RWPE2 (cell line): Measurements from ENCODE around the gene ATP13A5.

Experiments
- ATAC-seq: fragments of 200-7000 bp; cut with Tn5 transposase; 3 replicates; pipeline ENCODE4 v1.9.1; 2021; ENCODE audit warnings: low read depth
- DNase-seq: peaks from one replicate; pipeline ENCODE4 v3.0.0-alpha.2; 2020; ENCODE audit warnings: low spot score
- H3K27ac ChIP-seq: fragments of 450-650 bp; 2 replicates; pipeline ENCODE4 v1.5.1; 2017; ENCODE audit warnings: mild to moderate bottlenecking; ENCODE audit not compliant: poor library complexity, severe bottlenecking
- H3K27me3 ChIP-seq: fragments of 250-450 bp; sonication (Bioruptor Pico); 2 replicates; pipeline ENCODE4 v1.5.1; 2021; ENCODE audit warnings: mild to moderate bottlenecking, moderate library complexity; ENCODE audit not compliant: insufficient read depth, poor library complexity, severe bottlenecking
- H3K36me3 ChIP-seq: fragments of 250-450 bp; sonication (Bioruptor Pico); 2 replicates; pipeline ENCODE4 v1.5.1; 2020; ENCODE audit warnings: low read depth, mild to moderate bottlenecking, moderate library complexity
- H3K4me1 ChIP-seq: fragments of 250-450 bp; sonication (Bioruptor Pico); 2 replicates; pipeline ENCODE4 v1.5.1; 2021; ENCODE audit warnings: mild to moderate bottlenecking, moderate library complexity; ENCODE audit not compliant: insufficient read depth, poor library complexity, severe bottlenecking
- H3K4me3 ChIP-seq: fragments of 250-450 bp; sonication (Bioruptor Pico); 2 replicates; pipeline ENCODE4 v1.5.1; 2021; ENCODE audit warnings: mild to moderate bottlenecking, moderate library complexity; ENCODE audit not compliant: severe bottlenecking
- H3K9me3 ChIP-seq: fragments of 250-450 bp; sonication (Bioruptor Pico); 2 replicates; pipeline ENCODE4 v1.5.1; 2021; ENCODE audit warnings: mild to moderate bottlenecking, moderate library complexity; ENCODE audit not compliant: severe bottlenecking
- CTCF ChIP-seq: fragments of 450-650 bp; IDR thresholded peaks from one replicate; pipeline ENCODE4 v1.5.1; 2017; ENCODE audit warnings: mild to moderate bottlenecking, moderate library complexity; ENCODE audit not compliant: poor library complexity, severe bottlenecking

The ATP13A5 gene

GRCh38 chr3:193301433-193301832 lies 77.1 kb downstream of the ATP13A5 start:
- no peak for TF ChIP-seq CTCF
- DNase-seq (no peak), ATAC-seq (peak; percentile 91)
- Histone ChIP-seq H3K9me3 (no peaks in the 10 kb centered on the region), H3K36me3 (no peaks in the 10 kb centered on the region), H3K27me3 (peaks cover 25% of the 10 kb centered on the region), H3K4me1 (peaks cover 5% of the 10 kb centered on the region), H3K4me3 (no peak overlapping the region), H3K27ac (no peak overlapping the region)

GRCh38 chr3:193297421-193297820 lies 81.1 kb downstream of the ATP13A5 start:
- peaks cover 13% of the 10 kb centered on the region for H3K27me3 ChIP-seq
- no peak overlapping the region for H3K4me3 ChIP-seq
- H3K4me1 ChIP-seq, result peaks cover 5% of the 10 kb centered on the region
- no peak; the same call in 2 of the 3 replicates for ATAC-seq
- no peak for DNase-seq
- H3K27ac ChIP-seq, result no peak overlapping the region
- no peaks in the 10 kb centered on the region for H3K36me3 ChIP-seq
- H3K9me3 ChIP-seq, result no peaks in the 10 kb centered on the region
- TF ChIP-seq CTCF, result no peak

- Histone ChIP-seq H3K9me3 (no peaks in the 10 kb centered on the region), H3K4me1 (peaks cover under 1% of the 10 kb centered on the region), H3K36me3 (no peaks in the 10 kb centered on the region), H3K27me3 (peaks cover 13% of the 10 kb centered on the region), H3K4me3 (no peak overlapping the region), H3K27ac (no peak overlapping the region)
- DNase-seq, result no peak
- TF ChIP-seq CTCF, result no peak
- ATAC-seq, result no peak
Observed at GRCh38 chr3:193295985-193296384, 82.6 kb downstream of the ATP13A5 start.

- H3K36me3 ChIP-seq, result no peaks in the 10 kb centered on the region
- no peak for DNase-seq
Observed at GRCh38 chr3:193292386-193292785, 86.2 kb downstream of the ATP13A5 start.

More at GRCh38 chr3:193292386-193292785, 86.2 kb downstream of the ATP13A5 start:
- H3K4me3 ChIP-seq, result no peak overlapping the region
- H3K27me3 ChIP-seq, result no peaks in the 10 kb centered on the region
- H3K27ac ChIP-seq, result no peak overlapping the region
- no peaks in the 10 kb centered on the region for H3K9me3 ChIP-seq
- no peak for ATAC-seq
- no peak for TF ChIP-seq CTCF
- no peaks in the 10 kb centered on the region for H3K4me1 ChIP-seq
